ENCODE measurements around the gene ARHGAP21.

DNA sequence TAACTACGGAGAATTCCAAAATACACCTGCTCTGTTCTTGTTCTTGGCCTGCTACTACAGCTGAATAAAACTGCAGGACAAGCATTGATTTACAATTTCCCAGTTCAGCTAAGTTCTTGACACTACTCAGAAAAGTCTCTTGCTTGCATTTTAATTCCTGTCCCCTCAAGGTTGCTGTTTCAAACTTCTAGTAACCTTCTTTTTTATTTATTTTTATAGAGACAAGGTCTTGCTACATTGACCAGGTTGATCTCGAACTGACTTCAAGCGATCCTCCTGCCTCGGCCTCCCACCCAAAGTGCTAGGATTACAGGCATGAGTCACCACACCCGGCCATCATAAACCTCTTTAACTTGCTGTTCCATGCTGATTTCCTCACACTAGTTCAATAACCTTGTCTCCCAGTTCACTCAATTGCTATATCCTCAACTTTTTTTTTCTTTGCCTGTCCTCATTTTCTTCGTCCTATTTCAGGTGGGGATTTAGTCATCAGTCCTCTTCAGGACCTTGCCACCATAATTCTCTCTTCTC lies 79.9 kb downstream of the ARHGAP21 start:
- TF ChIP-seq CTCF (IDR thresholded peaks at IDR 0.05) (no peak), POLR2A (IDR thresholded peaks at IDR 0.05) (no peak)

Data from thyroid gland (tissue), 4 donors.